ENCODE measurements around the gene CYP4F2. TPM values are rescaled to one million over a fixed set of nuclear protein-coding genes. Genes with fewer than 3 reads are reported as not detected.
"Not testable (repeated sequence)": the region's sequence is repeated elsewhere in the genome, so short reads cannot be mapped to it uniquely, and the experiment has no call there.

Gene CYP4F2
- total and polyA plus RNA-seq, 4 donors = 0.43 TPM; not detected in 3

GRCh38 chr19:15934332-15935078 is 36.6 kb upstream of the CYP4F2 start, which contains the start of gene CYP4F11:
CYP4F11 (minus strand) TSS chr19:15934529; CDS start chr19:15934408, 121 bp downstream.
- Histone ChIP-seq H3K4me1 (ENCODE audit: control insufficient read depth in 5 of 5, insufficient read depth in 5 of 5, low read length in 5 of 5) (peaks cover 0 to 3% (median 0%) of the 10 kb centered on the region in 5 donors), H3K4me3 (no peak within 1 kb of the TSS), H3K27ac (ENCODE audit: low read depth in 1 of 2, low read length in 1 of 2) (no peak within 1 kb of the TSS), H3K9ac (ENCODE audit: insufficient read depth in 1 of 2, low read length in 2 of 2) (no peak within 1 kb of the TSS), H3K36me3 (ENCODE audit: control insufficient read depth in 4 of 4, insufficient read depth in 4 of 4, low read length in 4 of 4) (no peaks in the 10 kb centered on the region), H3K27me3 (ENCODE audit: control insufficient read depth in 3 of 3, insufficient read depth in 3 of 3, low read length in 2 of 3) (peaks cover 0 to 41% (median 21%) of the 10 kb centered on the region in 3 donors), H3K9me3 (ENCODE audit: control insufficient read depth in 4 of 4, insufficient read depth in 3 of 4, low read length in 3 of 4) (peaks cover 0 to 12% (median 0%) of the 10 kb centered on the region in 4 donors)
- no peak for TF ChIP-seq CTCF (IDR thresholded peaks at IDR 0.05; ENCODE audit: control extremely low read depth, extremely low read depth)
- ATAC-seq (ENCODE audit: insufficient read depth, low FRiP score) (no peak), DNase-seq (peak in 1 of 3 donors; percentile 3)
- 35 to 62% methylated on average over 8 to 10 of the region's 10 CpGs for WGBS, 2 donors

GRCh38 chr19:15933761-15934331 is 36.0 kb upstream of the CYP4F2 start:
- H3K9ac ChIP-seq (ENCODE audit: insufficient read depth in 1 of 2, low read length in 2 of 2); DNase-seq; H3K36me3 ChIP-seq (ENCODE audit: control insufficient read depth in 4 of 4, insufficient read depth in 4 of 4, low read length in 4 of 4); H3K4me1 ChIP-seq (ENCODE audit: control insufficient read depth in 5 of 5, insufficient read depth in 5 of 5, low read length in 5 of 5); ATAC-seq (ENCODE audit: insufficient read depth, low FRiP score); H3K4me3 ChIP-seq; H3K27ac ChIP-seq (ENCODE audit: low read depth in 1 of 2, low read length in 1 of 2): not testable (repeated sequence)
- peaks cover 0 to 41% (median 21%) of the 10 kb centered on the region in 3 donors for H3K27me3 ChIP-seq (ENCODE audit: control insufficient read depth in 3 of 3, insufficient read depth in 3 of 3, low read length in 2 of 3)
- 52 to 81% methylated on average over 12 of the region's 12 CpGs for WGBS, 2 donors
- peaks cover 0 to 12% (median 0%) of the 10 kb centered on the region in 4 donors for H3K9me3 ChIP-seq (ENCODE audit: control insufficient read depth in 4 of 4, insufficient read depth in 3 of 4, low read length in 3 of 4)

DNA sequence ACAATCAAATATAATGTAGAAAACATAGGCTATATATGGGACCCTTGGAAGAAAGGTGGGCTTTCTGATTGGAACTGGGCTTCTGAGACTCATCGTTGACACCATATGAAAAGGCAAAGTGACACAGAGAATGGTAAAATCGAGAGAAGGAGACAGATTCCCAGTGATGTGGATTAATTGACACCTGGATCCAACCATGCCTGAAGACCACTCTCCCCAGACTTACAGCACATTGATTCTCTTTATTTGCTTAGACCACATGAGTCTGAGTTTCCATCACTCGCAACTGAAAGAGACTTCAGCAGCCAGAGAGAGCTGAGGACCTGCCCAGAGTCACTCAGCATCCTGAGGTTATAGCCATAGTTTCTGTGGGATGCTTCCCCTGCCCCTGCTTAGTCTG is 30.4 kb upstream of the CYP4F2 start:
- no peak overlapping the region for H3K27ac ChIP-seq (ENCODE audit: low read depth in 1 of 2, low read length in 1 of 2)
- DNase-seq = no peak
- H3K27me3 ChIP-seq (ENCODE audit: control insufficient read depth in 3 of 3, insufficient read depth in 3 of 3, low read length in 2 of 3) = peaks cover 0 to 19% (median 7%) of the 10 kb centered on the region in 3 donors
- H3K36me3 ChIP-seq (ENCODE audit: control insufficient read depth in 4 of 4, insufficient read depth in 4 of 4, low read length in 4 of 4) = no peaks in the 10 kb centered on the region
- WGBS, 2 donors = 85 to 94% methylated on average over 3 of the region's 3 CpGs
- no peak overlapping the region for H3K9ac ChIP-seq (ENCODE audit: insufficient read depth in 1 of 2, low read length in 2 of 2)
- H3K4me3 ChIP-seq = no peak overlapping the region
- no peak for ATAC-seq (ENCODE audit: insufficient read depth, low FRiP score)
- H3K9me3 ChIP-seq (ENCODE audit: control insufficient read depth in 4 of 4, insufficient read depth in 3 of 4, low read length in 3 of 4) = peaks cover 0 to 2% (median 0%) of the 10 kb centered on the region in 4 donors
- TF ChIP-seq CTCF (IDR thresholded peaks at IDR 0.05; ENCODE audit: control extremely low read depth, extremely low read depth) = no peak
- no peaks in the 10 kb centered on the region for H3K4me1 ChIP-seq (ENCODE audit: control insufficient read depth in 5 of 5, insufficient read depth in 5 of 5, low read length in 5 of 5)

DNA sequence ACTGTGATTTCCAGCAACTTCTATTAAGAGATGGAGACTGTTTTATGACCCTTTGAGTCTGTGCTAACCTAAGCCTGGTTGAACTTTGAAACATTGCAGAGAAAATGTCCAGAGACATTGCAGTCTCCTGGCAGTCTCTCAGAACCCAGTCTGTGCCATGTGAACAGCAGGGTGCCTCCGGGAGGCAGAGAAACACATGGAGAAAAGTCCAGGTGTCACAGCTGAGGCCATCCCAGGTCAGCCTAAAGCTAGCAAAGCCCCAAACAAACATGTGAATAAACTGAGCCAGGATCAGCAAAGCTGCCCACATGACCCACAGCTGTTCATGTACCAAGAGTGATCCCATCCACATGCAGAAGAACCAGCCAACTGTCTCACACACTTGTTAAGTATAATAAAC is 28.6 kb upstream of the CYP4F2 start:
- DNase-seq (no peak), ATAC-seq (ENCODE audit: insufficient read depth, low FRiP score) (no peak)
- Histone ChIP-seq H3K27ac (ENCODE audit: low read depth in 1 of 2, low read length in 1 of 2) (no peak overlapping the region), H3K36me3 (ENCODE audit: control insufficient read depth in 4 of 4, insufficient read depth in 4 of 4, low read length in 4 of 4) (no peaks in the 10 kb centered on the region), H3K4me3 (no peak overlapping the region), H3K4me1 (ENCODE audit: control insufficient read depth in 5 of 5, insufficient read depth in 5 of 5, low read length in 5 of 5) (no peaks in the 10 kb centered on the region), H3K9me3 (ENCODE audit: control insufficient read depth in 4 of 4, insufficient read depth in 3 of 4, low read length in 3 of 4) (peaks cover 0 to 2% (median 0%) of the 10 kb centered on the region in 4 donors), H3K9ac (ENCODE audit: insufficient read depth in 1 of 2, low read length in 2 of 2) (no peak overlapping the region), H3K27me3 (ENCODE audit: control insufficient read depth in 3 of 3, insufficient read depth in 3 of 3, low read length in 2 of 3) (peaks cover 0 to 15% (median 7%) of the 10 kb centered on the region in 3 donors)
- TF ChIP-seq CTCF (IDR thresholded peaks at IDR 0.05; ENCODE audit: control extremely low read depth, extremely low read depth) = no peak
- 0 to 52% methylated on average over 1 of the region's 1 CpG for WGBS, 2 donors

Measured in lung (tissue), 12 donors.